ENCODE measurements around the gene MARCKSL1. TPM values are rescaled to one million over a fixed set of nuclear protein-coding genes. Genes with fewer than 3 reads are reported as not detected.
"Not testable (repeated sequence)": the region's sequence is repeated elsewhere in the genome, so short reads cannot be mapped to it uniquely, and the experiment has no call there.

Gene MARCKSL1
- total RNA-seq, 4 donors from 2014 or later, result 0.75 to 2.6 (median 1.5) TPM

DNA sequence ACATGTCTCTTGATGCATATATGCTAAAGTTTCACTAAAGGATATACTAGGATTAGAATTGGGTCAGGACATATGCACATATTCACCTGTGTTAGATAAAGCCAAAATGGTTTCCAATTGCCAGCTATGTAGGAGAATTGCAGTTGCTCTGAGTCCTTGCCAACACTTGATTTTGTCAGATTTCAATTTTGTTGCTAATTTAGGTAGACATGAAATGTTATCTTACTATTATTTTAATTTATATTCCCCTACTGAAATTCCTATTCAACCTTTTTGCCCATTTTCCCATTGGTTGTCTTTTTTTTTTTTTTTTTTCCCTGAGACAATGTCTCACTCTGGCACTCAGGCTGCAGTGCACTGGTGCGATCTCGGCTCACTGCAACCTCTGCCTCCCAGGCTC is 30.7 kb downstream of the MARCKSL1 start:
- in situ Hi-C loops (cut with MboI; ENCODE audit: low sequenced_read_pairs in 4 of 4), result no loop called here
- intact Hi-C loops (cut with DNase I; ENCODE audit: low total_unique reads), result no loop called here
- Histone ChIP-seq H3K27me3 (no peaks in the 10 kb centered on the region), H3K4me3 (no peak overlapping the region), H3K4me1 (no peaks in the 10 kb centered on the region), H3K36me3 (peaks cover 0 to 32% of the 10 kb centered on the region in 2 donors), H3K27ac (no peak overlapping the region), H3K9me3 (no peaks in the 10 kb centered on the region)
- DNase-seq (no peak), ATAC-seq (no peak)
- TF ChIP-seq, protein P1, sequence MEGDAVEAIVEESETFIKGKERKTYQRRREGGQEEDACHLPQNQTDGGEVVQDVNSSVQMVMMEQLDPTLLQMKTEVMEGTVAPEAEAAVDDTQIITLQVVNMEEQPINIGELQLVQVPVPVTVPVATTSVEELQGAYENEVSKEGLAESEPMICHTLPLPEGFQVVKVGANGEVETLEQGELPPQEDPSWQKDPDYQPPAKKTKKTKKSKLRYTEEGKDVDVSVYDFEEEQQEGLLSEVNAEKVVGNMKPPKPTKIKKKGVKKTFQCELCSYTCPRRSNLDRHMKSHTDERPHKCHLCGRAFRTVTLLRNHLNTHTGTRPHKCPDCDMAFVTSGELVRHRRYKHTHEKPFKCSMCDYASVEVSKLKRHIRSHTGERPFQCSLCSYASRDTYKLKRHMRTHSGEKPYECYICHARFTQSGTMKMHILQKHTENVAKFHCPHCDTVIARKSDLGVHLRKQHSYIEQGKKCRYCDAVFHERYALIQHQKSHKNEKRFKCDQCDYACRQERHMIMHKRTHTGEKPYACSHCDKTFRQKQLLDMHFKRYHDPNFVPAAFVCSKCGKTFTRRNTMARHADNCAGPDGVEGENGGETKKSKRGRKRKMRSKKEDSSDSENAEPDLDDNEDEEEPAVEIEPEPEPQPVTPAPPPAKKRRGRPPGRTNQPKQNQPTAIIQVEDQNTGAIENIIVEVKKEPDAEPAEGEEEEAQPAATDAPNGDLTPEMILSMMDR (IDR thresholded peaks at IDR 0.05 in 4 of 5, conservative IDR thresholded peaks at IDR 0.05 in 1 of 5), result no peak
- no peak for TF ChIP-seq POLR2A (IDR thresholded peaks at IDR 0.05)

DNA sequence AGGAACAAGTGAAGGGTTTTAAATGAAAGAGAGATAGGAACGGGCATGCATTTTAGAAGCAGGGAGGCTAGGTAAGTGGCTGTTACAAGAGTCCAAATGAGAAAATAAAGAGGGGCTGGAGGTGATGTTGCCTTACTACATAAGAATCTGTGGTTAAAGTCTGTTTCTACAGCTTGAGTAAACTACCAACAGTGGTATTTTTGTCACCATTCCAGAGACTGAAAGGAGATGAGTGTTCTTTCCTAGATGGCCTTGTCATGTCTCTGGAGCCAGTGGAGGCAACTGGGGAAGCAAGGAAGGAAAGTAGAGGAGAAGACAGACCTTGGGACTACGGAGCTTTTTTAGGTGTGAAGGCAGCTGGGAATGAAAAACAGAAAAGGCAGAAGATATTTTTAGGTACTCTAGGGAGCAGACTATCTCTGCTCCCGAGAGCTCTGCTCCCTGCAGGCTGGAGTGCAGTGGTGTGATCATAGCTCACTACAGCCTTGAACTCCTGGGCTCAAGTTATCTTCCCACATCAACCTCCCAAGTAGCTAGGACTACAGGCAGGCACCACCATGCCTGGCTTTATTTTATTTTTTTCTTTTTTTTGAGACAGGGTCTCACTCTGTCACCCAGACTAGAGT is 31.9 kb downstream of the MARCKSL1 start:
- intact Hi-C loops (cut with DNase I; ENCODE audit: low total_unique reads), result no loop called here
- in situ Hi-C loops (cut with MboI; ENCODE audit: low sequenced_read_pairs in 4 of 4), result no loop called here
- Histone ChIP-seq H3K27me3 (no peaks in the 10 kb centered on the region), H3K36me3 (peaks cover 0 to 32% of the 10 kb centered on the region in 2 donors), H3K4me1 (no peaks in the 10 kb centered on the region), H3K27ac (no peak overlapping the region), H3K9me3 (no peaks in the 10 kb centered on the region), H3K4me3 (no peak overlapping the region)
- DNase-seq (no peak), ATAC-seq (no peak)
- TF ChIP-seq, protein P1 (IDR thresholded peaks at IDR 0.05 in 4 of 5, conservative IDR thresholded peaks at IDR 0.05 in 1 of 5), result no peak
- no peak for TF ChIP-seq POLR2A (IDR thresholded peaks at IDR 0.05)

DNA sequence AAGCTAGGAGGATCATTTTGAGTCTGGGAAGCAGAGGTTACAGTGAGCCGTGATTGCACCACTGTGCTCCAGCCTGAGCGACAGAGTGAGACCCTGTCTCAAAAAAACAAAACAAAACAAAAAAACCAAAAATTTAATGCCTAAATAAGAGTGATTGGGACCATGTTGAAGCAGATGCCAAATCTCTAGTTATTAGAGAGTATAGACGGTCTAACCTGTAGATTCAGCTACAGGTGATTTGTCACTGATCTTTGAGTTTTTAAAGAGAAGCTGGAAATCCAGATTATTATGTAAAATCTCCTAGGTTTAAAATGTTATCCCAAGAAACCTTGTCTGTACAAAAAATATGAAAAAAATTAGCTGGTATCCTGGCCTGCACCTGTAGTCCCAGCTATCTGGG is 32.7 kb downstream of the MARCKSL1 start:
- intact Hi-C loops (cut with DNase I; ENCODE audit: low total_unique reads), result no loop called here
- no peak for TF ChIP-seq POLR2A (IDR thresholded peaks at IDR 0.05)
- TF ChIP-seq, protein P1 (IDR thresholded peaks at IDR 0.05 in 4 of 5, conservative IDR thresholded peaks at IDR 0.05 in 1 of 5), result no peak
- ATAC-seq, result no peak
- Histone ChIP-seq H3K36me3 (peaks cover 0 to 32% of the 10 kb centered on the region in 2 donors), H3K27ac (no peak overlapping the region), H3K4me3 (no peak overlapping the region), H3K9me3 (no peaks in the 10 kb centered on the region), H3K27me3 (no peaks in the 10 kb centered on the region), H3K4me1 (no peaks in the 10 kb centered on the region)
- in situ Hi-C loops (cut with MboI; ENCODE audit: low sequenced_read_pairs in 4 of 4), result no loop called here
- DNase-seq, result no peak

DNA sequence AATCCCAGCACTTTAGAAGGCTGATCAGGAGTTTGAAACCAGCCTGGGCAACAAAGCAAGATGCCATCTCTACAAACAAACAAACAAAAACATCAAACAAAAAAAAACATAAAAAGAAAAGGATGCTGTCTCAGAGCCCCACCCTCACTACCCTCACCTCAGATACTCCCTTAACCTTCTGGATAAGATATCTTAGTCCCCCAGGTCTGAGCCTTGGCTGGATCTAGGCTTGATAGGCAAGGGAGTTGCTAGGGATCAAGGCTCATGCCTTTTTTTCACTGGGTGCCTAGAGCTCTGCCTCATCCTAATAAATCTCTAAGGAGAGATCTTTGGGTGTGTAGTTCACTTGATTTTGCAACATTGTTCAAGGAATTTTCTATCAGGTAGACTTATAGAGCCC is 36.7 kb downstream of the MARCKSL1 start:
- in situ Hi-C loops (cut with MboI; ENCODE audit: low sequenced_read_pairs in 4 of 4), result no loop called here
- DNase-seq (no peak), ATAC-seq (no peak)
- Histone ChIP-seq H3K27me3 (no peaks in the 10 kb centered on the region), H3K4me1 (no peaks in the 10 kb centered on the region), H3K4me3 (no peak overlapping the region), H3K9me3 (no peaks in the 10 kb centered on the region), H3K36me3 (peaks cover 0 to 20% of the 10 kb centered on the region in 2 donors), H3K27ac (no peak overlapping the region)
- intact Hi-C loops (cut with DNase I; ENCODE audit: low total_unique reads), result no loop called here
- no peak for TF ChIP-seq POLR2A (IDR thresholded peaks at IDR 0.05)
- TF ChIP-seq, protein P1 (IDR thresholded peaks at IDR 0.05 in 4 of 5, conservative IDR thresholded peaks at IDR 0.05 in 1 of 5), result no peak

DNA sequence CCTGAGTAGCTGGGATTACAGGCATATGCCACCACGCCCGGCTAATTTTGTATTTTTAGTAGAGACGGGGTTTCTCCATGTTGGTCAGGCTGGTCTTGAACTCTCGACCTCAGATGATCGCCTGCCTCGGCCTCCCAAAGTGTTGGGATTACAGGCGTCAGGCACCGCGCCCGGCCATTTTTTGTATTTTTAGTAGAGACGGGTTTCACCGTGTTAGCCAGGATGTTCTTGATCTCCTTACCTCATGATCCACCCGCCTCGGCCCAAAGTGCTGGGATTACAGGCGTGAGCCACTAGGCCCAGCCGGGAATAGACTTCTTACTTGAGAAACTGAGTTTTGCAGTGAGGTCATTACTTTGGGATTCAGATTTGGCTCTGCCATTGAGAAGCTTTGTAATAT is 37.8 kb downstream of the MARCKSL1 start:
- H3K27me3 ChIP-seq; ATAC-seq; DNase-seq; H3K4me3 ChIP-seq; in situ Hi-C loops (cut with MboI; ENCODE audit: low sequenced_read_pairs in 4 of 4); H3K27ac ChIP-seq; intact Hi-C loops (cut with DNase I; ENCODE audit: low total_unique reads); H3K4me1 ChIP-seq; H3K9me3 ChIP-seq: not testable (repeated sequence)
- peaks cover 0 to 11% of the 10 kb centered on the region in 2 donors for H3K36me3 ChIP-seq

Data from gastrocnemius medialis (tissue), 4 donors.